MG63 (cell line): ENCODE data around the gene HDAC4. TPM values are rescaled to one million over a fixed set of nuclear protein-coding genes. Genes with fewer than 3 reads are reported as not detected.

Source experiments
- DNase-seq: peaks from one replicate; pipeline ENCODE4 v3.0.0-alpha.2; 2020
- H3K27me3 ChIP-seq: fragments of 250-450 bp; sonication (Bioruptor Pico); 2 replicates; pipeline ENCODE4 v1.5.1; 2020; ENCODE audit warnings: mild to moderate bottlenecking, moderate library complexity
- H3K36me3 ChIP-seq: fragments of 250-450 bp; sonication (Bioruptor Pico); 2 replicates; pipeline ENCODE4 v1.5.1; 2020; ENCODE audit warnings: mild to moderate bottlenecking, moderate library complexity
- H3K4me3 ChIP-seq: fragments of 250-450 bp; sonication (Bioruptor Pico); 2 replicates; pipeline ENCODE4 v1.5.1; 2020; ENCODE audit warnings: mild to moderate bottlenecking, moderate library complexity
- H3K9me3 ChIP-seq: fragments of 250-450 bp; sonication (Bioruptor Pico); 2 replicates; pipeline ENCODE4 v1.5.1; 2020; ENCODE audit warnings: mild to moderate bottlenecking, moderate library complexity
- total RNA-seq: library from RNA; depleted of rRNA; stranded (reverse); fragments of >200 nt; shearing (Covaris generic); gene quantifications from 2 replicates; pipeline ENCODE4 v1.2.3, GENCODE V29; 2014; ENCODE audit warnings: low replicate concordance

The HDAC4 gene
- total RNA-seq, 1 experiment from 2014 or later: 27.3 TPM

GRCh38 chr2:239433777-239434403 is 33.1 kb upstream of the HDAC4 start:
- Histone ChIP-seq H3K4me3 (no peak overlapping the region), H3K9me3 (peaks cover 24% of the 10 kb centered on the region), H3K36me3 (no peaks in the 10 kb centered on the region), H3K27me3 (no peaks in the 10 kb centered on the region)
- peak; percentile 52 for DNase-seq

DNA sequence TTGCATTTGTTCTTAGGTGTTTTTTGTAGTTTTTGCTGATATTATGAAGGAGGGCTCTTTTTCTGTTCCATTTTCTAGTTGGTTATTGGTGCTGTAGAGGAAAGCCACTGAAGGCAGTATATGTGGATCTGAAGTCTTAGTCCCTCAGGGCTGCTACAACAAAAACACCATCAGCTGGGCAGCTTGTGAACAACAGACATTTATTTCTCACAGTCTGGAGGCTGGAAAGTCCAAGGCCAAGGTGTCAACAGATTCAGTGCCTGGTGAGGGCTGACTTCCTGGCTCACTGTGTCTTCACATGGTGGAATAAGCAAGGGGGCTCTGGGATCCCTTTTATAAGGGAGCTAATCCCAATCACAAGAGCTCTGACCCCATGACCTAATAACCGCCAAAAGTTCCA is 31.4 kb upstream of the HDAC4 start:
- Histone ChIP-seq H3K4me3 (no peak overlapping the region), H3K36me3 (no peaks in the 10 kb centered on the region)
- no peak for DNase-seq

GRCh38 chr2:239431536-239431935 is 30.7 kb upstream of the HDAC4 start:
- DNase-seq: no peak
- Histone ChIP-seq H3K9me3 (peaks cover 24% of the 10 kb centered on the region), H3K36me3 (no peaks in the 10 kb centered on the region), H3K27me3 (no peaks in the 10 kb centered on the region), H3K4me3 (no peak overlapping the region)

More for the DNA sequence above, 31.4 kb upstream of the HDAC4 start:
- H3K27me3 ChIP-seq: no peaks in the 10 kb centered on the region
- H3K9me3 ChIP-seq: peaks cover 24% of the 10 kb centered on the region

- peaks cover 21% of the 10 kb centered on the region for H3K9me3 ChIP-seq
- H3K27me3 ChIP-seq: no peaks in the 10 kb centered on the region
- H3K36me3 ChIP-seq: no peaks in the 10 kb centered on the region
- H3K4me3 ChIP-seq: no peak overlapping the region
- no peak for DNase-seq
Measured at GRCh38 chr2:239429473-239430350, 28.9 kb upstream of the HDAC4 start.

DNA sequence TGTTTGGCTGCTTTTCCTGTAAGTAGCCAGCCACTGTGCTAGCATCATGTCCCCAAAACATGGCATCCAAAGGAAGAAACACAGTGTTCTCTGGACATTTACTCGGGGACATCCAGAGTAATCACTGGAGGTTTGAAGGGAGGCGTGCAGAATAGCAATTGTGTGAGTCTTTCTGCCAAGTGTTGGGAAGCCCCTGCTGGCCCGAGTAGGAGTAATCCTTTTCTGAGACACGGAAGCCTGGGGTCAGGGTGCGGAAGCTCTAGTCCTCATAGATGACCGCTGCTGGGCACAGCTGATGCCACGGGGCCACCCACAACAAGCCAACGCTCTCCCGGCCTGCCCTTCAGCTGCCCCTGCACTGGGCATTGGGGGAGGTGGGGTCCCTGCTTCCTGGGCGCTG is 24.8 kb upstream of the HDAC4 start:
- no peak for DNase-seq
- no peaks in the 10 kb centered on the region for H3K27me3 ChIP-seq
- no peaks in the 10 kb centered on the region for H3K36me3 ChIP-seq
- no peaks in the 10 kb centered on the region for H3K9me3 ChIP-seq
- H3K4me3 ChIP-seq: no peak overlapping the region

DNA sequence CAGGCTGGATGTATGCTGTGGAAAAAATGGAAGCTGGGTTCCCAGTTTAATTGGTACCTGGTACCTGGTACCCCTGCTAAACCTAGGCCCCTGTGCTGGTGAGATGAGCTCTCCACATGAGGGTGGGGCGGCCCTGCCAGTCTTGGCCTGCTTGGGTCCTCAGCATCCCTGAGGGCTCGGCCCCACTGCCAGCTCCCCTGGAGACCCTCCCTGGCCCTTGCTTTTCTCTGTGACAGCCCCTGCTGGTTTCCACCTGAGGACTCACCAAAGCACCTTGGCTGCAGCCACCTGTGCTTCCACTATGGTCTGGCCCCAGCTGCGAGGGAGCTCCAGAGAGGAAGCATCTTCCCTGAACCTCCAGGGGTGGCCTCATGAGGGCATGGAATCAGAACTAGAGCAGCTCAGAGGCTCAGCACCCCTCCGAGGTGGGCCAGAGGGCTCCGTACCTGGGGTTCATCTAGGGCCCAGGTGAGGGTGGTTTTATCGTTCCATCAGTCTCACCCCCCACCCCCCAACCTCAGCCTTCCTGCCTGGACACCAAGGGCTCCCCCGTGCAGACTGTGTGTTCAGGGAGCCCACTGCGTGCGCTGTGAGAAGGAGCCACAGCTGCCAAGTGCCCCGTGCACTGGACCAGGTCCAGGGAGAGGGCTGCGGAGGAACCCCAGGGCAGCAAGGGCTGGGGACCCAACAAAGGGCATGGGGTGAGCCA is 23.7 kb upstream of the HDAC4 start:
- Histone ChIP-seq H3K4me3 (no peak overlapping the region), H3K9me3 (no peaks in the 10 kb centered on the region), H3K27me3 (no peaks in the 10 kb centered on the region), H3K36me3 (no peaks in the 10 kb centered on the region)
- no peak for DNase-seq

GRCh38 chr2:239423551-239423950 is 22.7 kb upstream of the HDAC4 start:
- DNase-seq: no peak
- Histone ChIP-seq H3K4me3 (no peak overlapping the region), H3K27me3 (no peaks in the 10 kb centered on the region), H3K36me3 (no peaks in the 10 kb centered on the region), H3K9me3 (no peaks in the 10 kb centered on the region)

- H3K27me3 ChIP-seq: no peaks in the 10 kb centered on the region
- no peaks in the 10 kb centered on the region for H3K36me3 ChIP-seq
- no peaks in the 10 kb centered on the region for H3K9me3 ChIP-seq
- no peak for DNase-seq
- no peak overlapping the region for H3K4me3 ChIP-seq
Measured at GRCh38 chr2:239421851-239422250, 21.0 kb upstream of the HDAC4 start.

- Histone ChIP-seq H3K9me3 (no peaks in the 10 kb centered on the region), H3K4me3 (no peak overlapping the region), H3K36me3 (no peaks in the 10 kb centered on the region), H3K27me3 (no peaks in the 10 kb centered on the region)
- no peak for DNase-seq
Measured at GRCh38 chr2:239420082-239420481, 19.3 kb upstream of the HDAC4 start.

GRCh38 chr2:239418918-239419317 is 18.1 kb upstream of the HDAC4 start:
- no peaks in the 10 kb centered on the region for H3K27me3 ChIP-seq
- no peak for DNase-seq
- H3K36me3 ChIP-seq: no peaks in the 10 kb centered on the region
- H3K9me3 ChIP-seq: no peaks in the 10 kb centered on the region
- H3K4me3 ChIP-seq: no peak overlapping the region

DNA sequence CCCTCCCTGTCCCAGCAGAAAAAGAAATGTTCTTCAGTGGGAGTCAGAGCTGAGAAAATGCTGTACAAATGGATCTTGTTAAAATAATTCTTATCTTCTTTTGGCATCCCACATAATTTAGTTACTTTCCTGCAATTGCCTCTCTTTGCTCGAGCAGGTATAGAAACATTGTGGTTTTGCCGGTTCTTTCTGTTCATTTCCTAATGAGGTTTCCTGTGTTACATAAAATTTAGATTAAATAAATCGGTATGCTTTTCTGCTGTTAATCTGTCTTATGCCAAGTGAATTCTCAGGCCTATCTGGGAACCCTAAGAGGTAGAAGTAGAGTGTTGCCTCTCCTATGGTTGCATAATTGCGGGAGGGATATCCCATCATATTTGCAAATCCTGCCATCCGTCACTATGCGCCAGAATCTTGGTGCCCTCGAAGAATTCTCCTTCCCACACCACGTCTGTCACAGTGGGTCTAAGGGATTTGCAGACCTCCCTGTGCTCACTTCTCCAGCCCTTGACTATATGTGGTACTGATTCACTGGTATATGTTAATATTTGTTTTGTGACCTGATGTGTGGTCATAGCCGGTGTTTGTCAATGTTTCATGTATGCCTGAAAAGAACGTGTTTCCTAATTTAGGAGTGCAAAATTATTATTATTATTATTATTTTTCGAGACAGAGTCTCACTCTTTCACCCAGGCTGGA is 12.2 kb upstream of the HDAC4 start:
- Histone ChIP-seq H3K27me3 (no peaks in the 10 kb centered on the region), H3K36me3 (no peaks in the 10 kb centered on the region), H3K4me3 (no peak overlapping the region), H3K9me3 (no peaks in the 10 kb centered on the region)
- no peak for DNase-seq

GRCh38 chr2:239411549-239412319 is 10.9 kb upstream of the HDAC4 start:
- Histone ChIP-seq H3K36me3 (no peaks in the 10 kb centered on the region), H3K4me3 (no peak overlapping the region), H3K9me3 (no peaks in the 10 kb centered on the region), H3K27me3 (no peaks in the 10 kb centered on the region)
- no peak for DNase-seq

GRCh38 chr2:239411117-239411516 is 10.3 kb upstream of the HDAC4 start:
- no peak for DNase-seq
- Histone ChIP-seq H3K27me3 (no peaks in the 10 kb centered on the region), H3K4me3 (no peak overlapping the region), H3K36me3 (no peaks in the 10 kb centered on the region), H3K9me3 (no peaks in the 10 kb centered on the region)

GRCh38 chr2:239409976-239410375 is 9.2 kb upstream of the HDAC4 start:
- Histone ChIP-seq H3K4me3 (no peak overlapping the region), H3K27me3 (no peaks in the 10 kb centered on the region), H3K9me3 (no peaks in the 10 kb centered on the region), H3K36me3 (no peaks in the 10 kb centered on the region)
- DNase-seq: no peak

GRCh38 chr2:239407112-239407511 is 6.3 kb upstream of the HDAC4 start:
- no peaks in the 10 kb centered on the region for H3K36me3 ChIP-seq
- no peak overlapping the region for H3K4me3 ChIP-seq
- H3K9me3 ChIP-seq: no peaks in the 10 kb centered on the region
- H3K27me3 ChIP-seq: no peaks in the 10 kb centered on the region
- no peak for DNase-seq

- Histone ChIP-seq H3K9me3 (no peaks in the 10 kb centered on the region), H3K36me3 (no peaks in the 10 kb centered on the region), H3K4me3 (no peak overlapping the region)
Measured at GRCh38 chr2:239406316-239406995, 5.6 kb upstream of the HDAC4 start.

More at GRCh38 chr2:239406316-239406995, 5.6 kb upstream of the HDAC4 start:
- no peaks in the 10 kb centered on the region for H3K27me3 ChIP-seq
- DNase-seq: no peak
